IPS-20b (cell line): ENCODE data around the gene PPIF.

Source experiments
- H3K27ac ChIP-seq: one replicate; pipeline ENCODE4 v1.5.1; 2013; ENCODE audit warnings: low read length
- H3K27me3 ChIP-seq: 2 replicates; pipeline ENCODE4 v1.6.1; 2013; ENCODE audit warnings: mild to moderate bottlenecking, low read length, inconsistent platforms; ENCODE audit not compliant: insufficient read depth
- H3K36me3 ChIP-seq: 2 replicates; pipeline ENCODE4 v1.6.1; 2013; ENCODE audit warnings: low read depth, mild to moderate bottlenecking, inconsistent platforms, low read length, moderate library complexity; ENCODE audit not compliant: insufficient read depth
- H3K4me1 ChIP-seq: 2 replicates; pipeline ENCODE4 v1.6.1; 2013; ENCODE audit warnings: mild to moderate bottlenecking, control low read depth, inconsistent platforms, low read length, moderate library complexity; ENCODE audit not compliant: insufficient read depth
- H3K4me3 ChIP-seq: 2 replicates; pipeline ENCODE4 v1.5.1; 2013; ENCODE audit warnings: mild to moderate bottlenecking, low read length, inconsistent platforms
- H3K9ac ChIP-seq: 2 replicates; pipeline ENCODE4 v1.6.1; 2013; ENCODE audit warnings: low read depth, mild to moderate bottlenecking, inconsistent platforms, low read length, moderate library complexity
- H3K9me3 ChIP-seq: 2 replicates; pipeline ENCODE4 v1.6.1; 2013; ENCODE audit warnings: mild to moderate bottlenecking, low read depth, low read length, inconsistent platforms; ENCODE audit not compliant: insufficient read depth

Gene PPIF

GRCh38 chr10:79316671-79317431, 30.4 kb upstream of the PPIF start:
- Histone ChIP-seq H3K9me3 (no peaks in the 10 kb centered on the region), H3K4me3 (no peak overlapping the region), H3K36me3 (peaks cover 20% of the 10 kb centered on the region), H3K9ac (no peak overlapping the region), H3K27me3 (no peaks in the 10 kb centered on the region), H3K27ac (no peak overlapping the region), H3K4me1 (peaks cover 20% of the 10 kb centered on the region)

GRCh38 chr10:79318369-79318768, 28.9 kb upstream of the PPIF start:
- Histone ChIP-seq H3K36me3 (peaks cover 15% of the 10 kb centered on the region; the same call in 1 of the 2 replicates), H3K4me1 (peaks cover 20% of the 10 kb centered on the region), H3K9ac (no peak overlapping the region), H3K4me3 (no peak overlapping the region), H3K27ac (no peak overlapping the region), H3K9me3 (no peaks in the 10 kb centered on the region), H3K27me3 (no peaks in the 10 kb centered on the region)

- Histone ChIP-seq H3K27me3 (no peaks in the 10 kb centered on the region), H3K4me1 (peaks cover 20% of the 10 kb centered on the region)
These were observed 28.0 kb upstream of the PPIF start for GRCh38 chr10:79319115-79319771.

GRCh38 chr10:79320316-79320715, 27.0 kb upstream of the PPIF start:
- Histone ChIP-seq H3K36me3 (peaks cover 9% of the 10 kb centered on the region; the same call in 1 of the 2 replicates), H3K4me3 (no peak overlapping the region), H3K4me1 (peaks cover 20% of the 10 kb centered on the region), H3K27ac (no peak overlapping the region), H3K9ac (no peak overlapping the region), H3K27me3 (no peaks in the 10 kb centered on the region), H3K9me3 (no peaks in the 10 kb centered on the region)

More at GRCh38 chr10:79319115-79319771, 28.0 kb upstream of the PPIF start:
- no peak overlapping the region for H3K4me3 ChIP-seq
- H3K36me3 ChIP-seq = peaks cover 15% of the 10 kb centered on the region; the same call in 1 of the 2 replicates
- H3K27ac ChIP-seq = no peak overlapping the region
- no peak overlapping the region for H3K9ac ChIP-seq
- H3K9me3 ChIP-seq = no peaks in the 10 kb centered on the region

GRCh38 chr10:79320820-79321493, 26.3 kb upstream of the PPIF start:
- H3K9ac ChIP-seq = no peak overlapping the region
- H3K36me3 ChIP-seq = peaks cover 3% of the 10 kb centered on the region; the same call in 1 of the 2 replicates
- H3K27ac ChIP-seq = no peak overlapping the region
- no peaks in the 10 kb centered on the region for H3K27me3 ChIP-seq
- H3K4me3 ChIP-seq = no peak overlapping the region
- H3K9me3 ChIP-seq = no peaks in the 10 kb centered on the region
- peaks cover 20% of the 10 kb centered on the region for H3K4me1 ChIP-seq

GRCh38 chr10:79321494-79321882, 25.8 kb upstream of the PPIF start:
- Histone ChIP-seq H3K4me1 (peaks cover 18% of the 10 kb centered on the region), H3K36me3 (no peaks in the 10 kb centered on the region), H3K4me3 (no peak overlapping the region), H3K27me3 (no peaks in the 10 kb centered on the region), H3K9ac (no peak overlapping the region), H3K9me3 (no peaks in the 10 kb centered on the region), H3K27ac (no peak overlapping the region)

- Histone ChIP-seq H3K4me1 (peaks cover 14% of the 10 kb centered on the region), H3K4me3 (no peak overlapping the region), H3K36me3 (no peaks in the 10 kb centered on the region), H3K27me3 (no peaks in the 10 kb centered on the region), H3K27ac (no peak overlapping the region), H3K9me3 (no peaks in the 10 kb centered on the region), H3K9ac (no peak overlapping the region)
These were observed 25.3 kb upstream of the PPIF start for GRCh38 chr10:79321951-79322350.

GRCh38 chr10:79322616-79323543, 24.4 kb upstream of the PPIF start:
- Histone ChIP-seq H3K4me1 (peaks cover 4% of the 10 kb centered on the region), H3K4me3 (no peak overlapping the region), H3K9ac (no peak overlapping the region), H3K36me3 (no peaks in the 10 kb centered on the region), H3K9me3 (no peaks in the 10 kb centered on the region), H3K27ac (no peak overlapping the region), H3K27me3 (no peaks in the 10 kb centered on the region)

GRCh38 chr10:79323602-79324001, 23.7 kb upstream of the PPIF start:
- Histone ChIP-seq H3K4me1 (no peaks in the 10 kb centered on the region), H3K9me3 (no peaks in the 10 kb centered on the region), H3K36me3 (no peaks in the 10 kb centered on the region), H3K9ac (no peak overlapping the region), H3K4me3 (no peak overlapping the region), H3K27ac (no peak overlapping the region), H3K27me3 (no peaks in the 10 kb centered on the region)

- H3K4me1 ChIP-seq = no peaks in the 10 kb centered on the region
- H3K9me3 ChIP-seq = no peaks in the 10 kb centered on the region
- H3K27me3 ChIP-seq = no peaks in the 10 kb centered on the region
- H3K9ac ChIP-seq = no peak overlapping the region
- no peak overlapping the region for H3K4me3 ChIP-seq
- H3K27ac ChIP-seq = no peak overlapping the region
- H3K36me3 ChIP-seq = no peaks in the 10 kb centered on the region
These were observed 23.1 kb upstream of the PPIF start for GRCh38 chr10:79324032-79324695.
